ENCODE data around the gene PPIE. TPM values are rescaled to one million over a fixed set of nuclear protein-coding genes. Genes with fewer than 3 reads are reported as not detected.

Gene PPIE
- polyA plus RNA-seq, 1 of the 3 experiments (the other 2 are of a cell fraction), result 78.4 TPM

- TF ChIP-seq, protein P1, sequence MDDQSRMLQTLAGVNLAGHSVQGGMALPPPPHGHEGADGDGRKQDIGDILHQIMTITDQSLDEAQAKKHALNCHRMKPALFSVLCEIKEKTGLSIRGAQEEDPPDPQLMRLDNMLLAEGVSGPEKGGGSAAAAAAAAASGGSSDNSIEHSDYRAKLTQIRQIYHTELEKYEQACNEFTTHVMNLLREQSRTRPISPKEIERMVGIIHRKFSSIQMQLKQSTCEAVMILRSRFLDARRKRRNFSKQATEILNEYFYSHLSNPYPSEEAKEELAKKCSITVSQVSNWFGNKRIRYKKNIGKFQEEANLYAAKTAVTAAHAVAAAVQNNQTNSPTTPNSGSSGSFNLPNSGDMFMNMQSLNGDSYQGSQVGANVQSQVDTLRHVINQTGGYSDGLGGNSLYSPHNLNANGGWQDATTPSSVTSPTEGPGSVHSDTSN (IDR thresholded peaks at IDR 0.05), result no peak
- TF ChIP-seq, protein P2, sequence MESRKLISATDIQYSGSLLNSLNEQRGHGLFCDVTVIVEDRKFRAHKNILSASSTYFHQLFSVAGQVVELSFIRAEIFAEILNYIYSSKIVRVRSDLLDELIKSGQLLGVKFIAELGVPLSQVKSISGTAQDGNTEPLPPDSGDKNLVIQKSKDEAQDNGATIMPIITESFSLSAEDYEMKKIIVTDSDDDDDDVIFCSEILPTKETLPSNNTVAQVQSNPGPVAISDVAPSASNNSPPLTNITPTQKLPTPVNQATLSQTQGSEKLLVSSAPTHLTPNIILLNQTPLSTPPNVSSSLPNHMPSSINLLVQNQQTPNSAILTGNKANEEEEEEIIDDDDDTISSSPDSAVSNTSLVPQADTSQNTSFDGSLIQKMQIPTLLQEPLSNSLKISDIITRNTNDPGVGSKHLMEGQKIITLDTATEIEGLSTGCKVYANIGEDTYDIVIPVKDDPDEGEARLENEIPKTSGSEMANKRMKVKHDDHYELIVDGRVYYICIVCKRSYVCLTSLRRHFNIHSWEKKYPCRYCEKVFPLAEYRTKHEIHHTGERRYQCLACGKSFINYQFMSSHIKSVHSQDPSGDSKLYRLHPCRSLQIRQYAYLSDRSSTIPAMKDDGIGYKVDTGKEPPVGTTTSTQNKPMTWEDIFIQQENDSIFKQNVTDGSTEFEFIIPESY (IDR thresholded peaks at IDR 0.05; ENCODE audit: borderline replicate concordance, low read depth), result no peak
- TF ChIP-seq GATA2 (CRISPR knock-in tag; IDR thresholded peaks at IDR 0.05), result no peak
- no peak for TF ChIP-seq TCF12 (IDR thresholded peaks at IDR 0.05)
- peak; percentile 63 for TF ChIP-seq RAD21 (IDR thresholded peaks at IDR 0.05; ENCODE audit: low read length)
- peak; percentile 55 for TF ChIP-seq SMC3 (IDR thresholded peaks at IDR 0.05; ENCODE audit: low read depth, low read length)
- TF ChIP-seq NFIC (IDR thresholded peaks at IDR 0.05; ENCODE audit: borderline replicate concordance), result no peak
- no peak for TF ChIP-seq FOXM1 (IDR thresholded peaks at IDR 0.05; ENCODE audit: low read depth)
- TF ChIP-seq MAX (IDR thresholded peaks at IDR 0.05; ENCODE audit: low read depth), result no peak
- no peak for TF ChIP-seq USF2 (IDR thresholded peaks at IDR 0.05; ENCODE audit: borderline replicate concordance, low read depth, low read length)
- TF ChIP-seq JUND (IDR thresholded peaks at IDR 0.05), result no peak
- TF ChIP-seq USF1 (IDR thresholded peaks at IDR 0.05; ENCODE audit: borderline replicate concordance, low read depth), result no peak
- TF ChIP-seq TEAD4 (IDR thresholded peaks at IDR 0.05; ENCODE audit: borderline replicate concordance, insufficient read depth), result no peak
These were observed 61.2 kb downstream of the PPIE start (continued) for GRCh38 chr1:39799770-39800470.

GRCh38 chr1:39800471-39800835 lies 61.8 kb downstream of the PPIE start:
- no peak overlapping the region for H3K27ac ChIP-seq (ENCODE audit: low read depth in 2 of 2, low read length in 1 of 2)
- no peaks in the 10 kb centered on the region; a peak in 1 of 4 replicates for H3K4me1 ChIP-seq (ENCODE audit: control insufficient read depth in 1 of 2, insufficient read depth in 2 of 2, low read depth in 1 of 2, low read length in 1 of 2)

More at GRCh38 chr1:39800471-39800835, 61.8 kb downstream of the PPIE start:
- no peaks in the 10 kb centered on the region for H3K27me3 ChIP-seq (ENCODE audit: insufficient read depth)
- H4K20me1 ChIP-seq (ENCODE audit: insufficient read depth), result no peaks in the 10 kb centered on the region
- H3K9me3 ChIP-seq, result no peaks in the 10 kb centered on the region
- ChIA-PET POLR2A (no interaction called here), CTCF (interaction anchor here (0.6 to 4.9 kb wide), 12 partner anchors 10 to 195 kb away, joined by 3 to 23 read pairs (median 5); no protein-coding TSS in a partner anchor)
- no peaks in the 10 kb centered on the region for H3K79me2 ChIP-seq (ENCODE audit: insufficient read depth)
- TF ChIP-seq, protein P3, sequence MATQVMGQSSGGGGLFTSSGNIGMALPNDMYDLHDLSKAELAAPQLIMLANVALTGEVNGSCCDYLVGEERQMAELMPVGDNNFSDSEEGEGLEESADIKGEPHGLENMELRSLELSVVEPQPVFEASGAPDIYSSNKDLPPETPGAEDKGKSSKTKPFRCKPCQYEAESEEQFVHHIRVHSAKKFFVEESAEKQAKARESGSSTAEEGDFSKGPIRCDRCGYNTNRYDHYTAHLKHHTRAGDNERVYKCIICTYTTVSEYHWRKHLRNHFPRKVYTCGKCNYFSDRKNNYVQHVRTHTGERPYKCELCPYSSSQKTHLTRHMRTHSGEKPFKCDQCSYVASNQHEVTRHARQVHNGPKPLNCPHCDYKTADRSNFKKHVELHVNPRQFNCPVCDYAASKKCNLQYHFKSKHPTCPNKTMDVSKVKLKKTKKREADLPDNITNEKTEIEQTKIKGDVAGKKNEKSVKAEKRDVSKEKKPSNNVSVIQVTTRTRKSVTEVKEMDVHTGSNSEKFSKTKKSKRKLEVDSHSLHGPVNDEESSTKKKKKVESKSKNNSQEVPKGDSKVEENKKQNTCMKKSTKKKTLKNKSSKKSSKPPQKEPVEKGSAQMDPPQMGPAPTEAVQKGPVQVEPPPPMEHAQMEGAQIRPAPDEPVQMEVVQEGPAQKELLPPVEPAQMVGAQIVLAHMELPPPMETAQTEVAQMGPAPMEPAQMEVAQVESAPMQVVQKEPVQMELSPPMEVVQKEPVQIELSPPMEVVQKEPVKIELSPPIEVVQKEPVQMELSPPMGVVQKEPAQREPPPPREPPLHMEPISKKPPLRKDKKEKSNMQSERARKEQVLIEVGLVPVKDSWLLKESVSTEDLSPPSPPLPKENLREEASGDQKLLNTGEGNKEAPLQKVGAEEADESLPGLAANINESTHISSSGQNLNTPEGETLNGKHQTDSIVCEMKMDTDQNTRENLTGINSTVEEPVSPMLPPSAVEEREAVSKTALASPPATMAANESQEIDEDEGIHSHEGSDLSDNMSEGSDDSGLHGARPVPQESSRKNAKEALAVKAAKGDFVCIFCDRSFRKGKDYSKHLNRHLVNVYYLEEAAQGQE (IDR thresholded peaks at IDR 0.05; ENCODE audit: low read depth, low read length), result no peak
- H2AFZ ChIP-seq (ENCODE audit: low read depth), result no peak overlapping the region
- H3K4me2 ChIP-seq, result no peak overlapping the region
- DNase-seq, result no peak
- H3F3A ChIP-seq (replicated peaks; ENCODE audit: insufficient read depth), result peaks cover 5% of the 10 kb centered on the region
- H3K9ac ChIP-seq, result no peak overlapping the region
- H3K36me3 ChIP-seq (replicated peaks in 1 of 2; ENCODE audit: control insufficient read depth in 1 of 2, insufficient read depth in 2 of 2, low read length in 1 of 2), result no peaks in the 10 kb centered on the region
- no peak overlapping the region for H3K4me3 ChIP-seq (ENCODE audit: low read depth in 2 of 2, low read length in 1 of 2)
- WGBS (ENCODE audit: low lambda C conversion rate), result 88% methylated on average over 3 of the region's 3 CpGs
- no peaks in the 10 kb centered on the region for H3K9me2 ChIP-seq

Data from SK-N-SH (cell line).